Stimulated activated CD4-positive, alpha-beta T cell treated with anti-CD3 and anti-CD28 coated beads, Interleukin-12 subunit alpha, Interleukin-12 subunit beta, amount 100 ng/mL, for 24 hours (primary cell): ENCODE data around the gene CCN5.
"Not testable (repeated sequence)": the region's sequence is repeated elsewhere in the genome, so short reads cannot be mapped to it uniquely, and the experiment has no call there.

ENCODE experiments used
- DNase-seq, 2 experiments: peaks; one replicate each; pipeline ENCODE4 v3.0.0-alpha.2; 2020; ENCODE audit warnings: low read depth in 2 of 2

CCN5 gene, protein sequence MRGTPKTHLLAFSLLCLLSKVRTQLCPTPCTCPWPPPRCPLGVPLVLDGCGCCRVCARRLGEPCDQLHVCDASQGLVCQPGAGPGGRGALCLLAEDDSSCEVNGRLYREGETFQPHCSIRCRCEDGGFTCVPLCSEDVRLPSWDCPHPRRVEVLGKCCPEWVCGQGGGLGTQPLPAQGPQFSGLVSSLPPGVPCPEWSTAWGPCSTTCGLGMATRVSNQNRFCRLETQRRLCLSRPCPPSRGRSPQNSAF

DNA sequence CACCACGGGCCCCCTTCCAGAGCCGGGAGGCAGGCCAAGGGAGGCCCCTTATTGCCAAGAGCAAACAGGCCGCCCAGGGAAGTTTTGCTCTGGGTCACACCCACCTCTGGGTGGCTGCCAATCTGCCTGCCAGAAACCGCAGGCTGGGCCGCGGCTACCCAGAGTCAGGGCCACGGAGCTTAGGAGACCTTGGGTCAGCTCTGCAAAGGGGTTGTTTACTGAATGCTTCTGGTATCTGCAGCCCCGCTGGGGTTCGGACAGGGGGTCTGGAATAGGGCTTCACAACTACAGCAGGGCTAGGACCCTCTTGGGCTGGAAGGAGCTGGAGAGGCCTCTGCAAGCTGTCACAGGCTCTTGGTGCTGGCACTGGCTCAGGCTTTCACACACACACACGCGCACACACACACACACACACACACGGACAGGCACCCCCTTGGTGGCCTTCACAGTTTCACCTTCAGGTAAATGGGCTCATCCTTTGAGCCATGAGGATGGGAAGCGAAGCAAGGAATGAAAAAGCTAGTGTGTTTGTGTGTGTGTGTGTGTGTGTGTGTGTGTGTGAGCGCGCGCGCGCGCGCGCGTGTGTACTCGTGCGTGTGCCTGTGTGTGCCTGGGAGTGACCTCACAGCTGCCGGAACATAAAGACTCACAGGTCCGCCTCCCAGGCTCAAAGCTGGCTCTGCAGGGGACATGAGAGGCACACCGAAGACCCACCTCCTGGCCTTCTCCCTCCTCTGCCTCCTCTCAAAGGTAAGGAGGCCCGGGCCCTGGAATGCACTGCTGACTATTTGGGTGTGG is at the start of gene CCN5:
Gene CCN5 (plus strand): TSS at position 669 of the 798 bp plus-strand sequence. CDS start 22 bp downstream, at position 691.
- no peak for DNase-seq

GRCh38 chr20:44666066-44666465 is 49.1 kb upstream of the CCN5 start:
- no peak for DNase-seq

DNA sequence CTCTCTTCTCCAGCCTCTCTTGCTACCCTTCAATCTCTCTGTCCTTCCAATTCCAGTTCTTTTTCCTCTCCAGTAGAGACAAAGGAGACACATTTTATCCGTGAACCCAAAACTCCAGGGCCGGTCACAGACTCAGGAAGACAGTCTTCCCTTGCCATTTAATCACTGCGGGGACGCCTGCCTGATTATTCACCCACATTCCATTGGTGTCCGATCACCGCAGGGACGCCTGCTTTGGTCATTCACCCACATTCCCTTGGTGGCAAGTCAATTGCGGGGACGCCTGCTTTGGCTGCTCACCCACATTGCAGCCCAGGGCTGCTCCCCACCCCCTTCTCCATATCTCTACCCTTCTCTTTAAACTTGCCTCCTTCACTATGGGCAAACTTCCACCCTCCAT is 44.3 kb upstream of the CCN5 start:
- not testable (repeated sequence) for DNase-seq

DNA sequence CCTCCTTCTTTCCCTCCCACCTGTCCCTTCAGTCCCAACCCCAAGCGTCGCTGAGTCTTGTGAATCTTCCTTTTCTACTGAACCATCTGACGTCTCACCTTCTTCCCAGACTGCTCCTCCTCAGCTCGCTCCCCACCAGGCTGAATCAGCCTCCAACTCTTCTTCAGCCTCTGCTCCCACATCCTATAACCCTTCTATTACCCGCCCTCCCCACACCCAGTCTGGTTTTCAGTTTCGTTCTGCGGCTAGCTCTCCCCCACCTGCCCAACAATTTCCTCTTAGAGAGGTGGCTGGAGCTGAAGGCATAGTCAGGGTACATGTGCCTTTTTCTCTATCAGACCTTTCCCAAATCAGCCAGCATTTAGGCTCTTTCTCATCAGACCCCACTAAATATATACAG is 43.6 kb upstream of the CCN5 start:
- peak in 1 of 2 experiments; percentile 64 for DNase-seq

DNA sequence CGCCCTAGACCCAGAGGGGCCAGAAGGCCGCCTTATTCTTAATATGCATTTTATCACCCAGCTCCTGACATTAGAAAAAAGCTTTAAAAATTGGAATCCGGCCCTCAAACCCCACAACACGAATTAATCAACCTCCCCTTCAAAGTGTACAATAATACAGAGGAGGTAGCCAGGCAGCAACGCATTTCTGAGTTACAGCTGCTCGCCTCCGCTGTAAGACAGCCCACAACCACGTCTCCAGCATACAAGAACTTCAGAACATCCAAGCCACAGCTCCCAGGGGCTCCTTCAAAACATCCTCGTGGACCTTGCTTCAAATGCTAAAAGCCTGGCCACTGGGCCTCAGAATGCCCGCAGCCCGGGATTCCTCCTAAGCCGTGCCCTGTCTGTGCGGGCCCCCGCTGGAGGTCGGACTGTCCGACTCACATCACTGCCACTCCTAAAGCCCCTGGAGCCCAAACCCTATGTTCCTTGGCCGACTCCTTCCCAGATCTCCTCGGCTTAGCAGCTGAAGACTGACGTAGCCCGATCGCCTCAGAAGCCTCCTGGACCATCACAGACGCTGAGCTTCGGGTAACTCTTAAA is 42.8 kb upstream of the CCN5 start:
- DNase-seq, result not testable (repeated sequence)

GRCh38 chr20:44678242-44678641 is 36.9 kb upstream of the CCN5 start:
- no peak for DNase-seq

GRCh38 chr20:44678990-44679611 is 36.1 kb upstream of the CCN5 start:
- no peak for DNase-seq

DNA sequence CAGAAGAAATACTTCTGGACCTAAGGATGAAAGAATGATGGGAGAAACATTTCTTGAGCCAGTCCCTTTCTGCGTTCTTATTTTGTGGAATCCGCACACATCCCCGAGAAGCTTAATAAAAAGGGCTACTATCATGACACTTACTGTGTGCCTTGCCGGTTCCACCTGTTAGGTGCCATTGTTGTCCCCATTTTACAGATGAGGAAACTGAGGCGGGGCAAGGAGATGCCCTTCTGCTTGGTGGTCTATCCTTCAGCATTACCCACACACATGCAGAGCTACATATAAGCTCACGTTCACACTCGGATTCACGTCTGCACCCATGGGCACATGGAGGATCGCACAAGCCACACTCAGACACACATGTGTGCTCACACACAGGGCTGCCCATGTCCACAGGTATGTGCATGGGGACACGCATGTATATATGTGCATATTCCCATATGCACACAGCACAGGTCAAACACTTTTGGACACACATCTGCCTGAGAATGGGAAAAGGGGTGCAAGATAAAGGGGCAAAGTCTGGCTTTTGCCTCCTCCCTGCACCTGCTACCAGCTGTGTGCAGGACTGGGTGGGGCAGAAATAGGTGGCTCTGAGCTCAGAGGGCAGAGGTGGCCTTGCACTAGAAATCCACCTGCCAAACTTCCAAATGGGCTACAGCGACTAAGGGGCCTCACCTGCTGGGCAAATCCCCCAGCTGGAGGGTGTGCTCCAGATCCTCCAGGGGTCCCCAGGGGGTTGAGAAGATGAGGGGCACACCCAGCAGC is 33.2 kb upstream of the CCN5 start:
- DNase-seq, result no peak

GRCh38 chr20:44683263-44684046 is 31.7 kb upstream of the CCN5 start:
- DNase-seq, result peak; percentile 19 to 48

DNA sequence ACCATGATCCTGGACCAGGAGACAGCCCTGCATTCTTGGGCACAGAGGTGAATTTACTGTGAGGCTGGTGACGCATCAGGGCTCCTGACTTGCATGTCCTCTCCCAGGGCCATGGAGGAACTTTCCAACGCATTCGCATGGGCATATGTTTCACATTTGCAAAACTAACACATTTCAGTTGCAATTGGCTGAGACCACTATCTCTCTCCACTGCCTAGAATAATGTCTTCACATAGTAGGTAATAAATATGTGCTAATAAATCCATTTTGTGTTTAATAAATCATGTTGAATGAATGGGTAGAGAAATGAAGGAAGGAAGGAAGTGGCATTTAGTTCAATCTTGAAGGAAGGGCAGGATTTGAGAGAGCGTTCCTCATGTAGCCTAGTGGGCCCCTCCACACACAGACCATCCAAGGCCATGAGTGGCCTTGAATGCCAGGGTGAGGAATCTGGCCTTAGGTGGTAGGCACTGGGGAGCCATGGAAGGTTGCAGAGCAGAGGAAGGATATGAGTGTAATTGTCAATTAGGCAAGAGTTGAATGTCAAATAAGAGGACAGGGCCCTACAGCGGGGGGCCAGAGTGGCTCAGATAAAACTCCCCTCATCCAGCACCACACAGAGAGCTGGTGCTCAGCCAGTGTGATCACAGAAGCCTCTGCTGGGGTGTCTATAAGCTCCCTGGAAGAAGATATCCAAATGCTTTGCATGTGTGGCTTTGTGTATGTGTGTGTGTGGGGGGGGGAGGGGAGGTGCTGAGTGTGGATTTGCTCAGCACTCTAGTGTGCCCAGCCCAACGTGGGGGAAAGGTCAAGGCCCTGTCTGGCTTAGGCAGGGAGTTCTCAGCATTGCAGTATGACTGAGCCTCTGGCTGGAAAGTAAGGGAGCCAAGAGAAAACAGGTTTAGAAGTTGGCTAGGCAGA is 30.9 kb upstream of the CCN5 start:
- DNase-seq, result no peak

DNA sequence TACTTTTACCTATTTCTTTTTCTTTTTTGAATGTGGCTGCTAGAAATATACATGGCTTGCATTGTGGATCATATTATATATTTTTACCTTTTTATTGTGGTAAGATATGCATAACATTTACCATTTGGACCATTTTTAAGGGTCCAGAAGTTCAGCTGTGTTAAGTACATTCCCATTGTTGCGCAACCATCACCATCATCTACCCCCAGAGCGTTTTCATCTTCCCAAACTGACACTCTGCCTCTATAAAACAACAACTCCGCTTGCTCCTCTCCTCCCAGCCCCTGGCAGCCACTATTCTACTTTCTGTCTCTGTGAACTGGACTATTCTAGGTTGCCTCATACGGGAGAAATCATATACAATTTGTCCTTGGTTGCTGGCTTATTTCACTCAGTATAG is 28.2 kb upstream of the CCN5 start:
- no peak for DNase-seq

GRCh38 chr20:44688053-44688625 is 27.0 kb upstream of the CCN5 start:
- DNase-seq, result no peak

- DNase-seq, result no peak
Observed at GRCh38 chr20:44689809-44690208, 25.4 kb upstream of the CCN5 start.

DNA sequence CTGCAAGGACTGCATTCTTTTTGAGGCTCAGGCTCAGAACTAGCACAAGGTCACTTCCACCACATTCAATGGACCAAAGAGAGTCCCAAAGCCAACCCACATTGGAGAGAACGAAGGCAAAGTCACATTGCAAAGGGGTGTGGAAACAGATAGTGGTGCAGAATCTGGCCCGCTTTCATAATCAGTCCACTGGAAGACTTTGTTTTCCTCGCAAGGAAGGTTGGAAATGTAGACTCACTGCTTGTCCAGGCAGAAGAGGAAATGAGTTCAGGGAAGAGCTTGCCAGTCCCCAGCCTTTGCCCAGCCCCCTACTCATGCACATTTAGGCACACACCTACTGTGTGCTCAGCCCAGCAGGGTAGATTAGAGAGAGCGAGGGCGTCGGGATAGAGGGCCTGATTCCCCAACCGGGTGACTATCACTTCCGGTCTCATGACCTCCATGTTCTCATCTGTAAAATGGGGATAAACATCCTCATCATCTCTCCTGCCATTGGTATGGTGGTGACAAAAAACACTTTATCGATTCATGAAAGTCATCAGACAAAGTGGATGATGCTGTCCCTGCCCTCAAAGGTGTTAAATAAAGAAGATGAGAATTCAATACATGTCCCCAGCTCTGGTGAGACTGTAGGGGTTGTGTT is 24.3 kb upstream of the CCN5 start:
- no peak for DNase-seq

GRCh38 chr20:44691424-44692423 is 23.4 kb upstream of the CCN5 start:
- DNase-seq, result no peak

- DNase-seq, result no peak
Observed at GRCh38 chr20:44692932-44693480, 22.2 kb upstream of the CCN5 start.

- DNase-seq, result no peak
Observed at GRCh38 chr20:44693627-44694026, 21.5 kb upstream of the CCN5 start.
